Fibroblast of lung (primary cell): Measurements from ENCODE around the gene CAMTA1. TPM values are rescaled to one million over a fixed set of nuclear protein-coding genes. Genes with fewer than 3 reads are reported as not detected.

Experiments used
- DNase-seq, 2 donors: peaks; one replicate each; pipeline versions ENCODE4 v3.0.0 to v3.0.0-alpha.2; 2010; ENCODE audit warnings: low read depth in 2 of 2
- H2AFZ ChIP-seq: 2 replicates; pipeline ENCODE4 v1.5.1; 2012; ENCODE audit warnings: low read length, control low read depth, inconsistent platforms
- H3K27ac ChIP-seq: 2 replicates; pipeline ENCODE4 v1.5.1; 2011; ENCODE audit warnings: low read length, control low read depth; ENCODE audit not compliant: insufficient read depth
- H3K27me3 ChIP-seq: 2 replicates; pipeline ENCODE4 v1.5.1; 2011; ENCODE audit warnings: mild to moderate bottlenecking, low read length; ENCODE audit not compliant: control insufficient read depth, insufficient read depth
- H3K36me3 ChIP-seq: 2 replicates; pipeline ENCODE4 v1.5.1; 2011; ENCODE audit warnings: low read length; ENCODE audit not compliant: control insufficient read depth, insufficient read depth
- H3K4me1 ChIP-seq: 2 replicates; pipeline ENCODE4 v1.5.1; 2011; ENCODE audit warnings: low read length; ENCODE audit not compliant: control insufficient read depth, insufficient read depth; ENCODE audit errors: extremely low read depth
- H3K4me2 ChIP-seq: 2 replicates; pipeline ENCODE4 v1.5.1; 2011; ENCODE audit warnings: low read length, control low read depth; ENCODE audit not compliant: insufficient read depth; ENCODE audit errors: extremely low read depth
- H3K4me3 ChIP-seq, 4 experiments: fragments of 200-600 bp in 1 of 4; sonication (generic) in 1 of 4; replicated peaks in 1 of 4; 2 replicates each; pipeline ENCODE4 v1.5.1; 2011 to 2016; ENCODE audit warnings: low read length in 4 of 4, low read depth in 3 of 4, mild to moderate bottlenecking in 3 of 4, control low read depth in 2 of 4, inconsistent platforms in 1 of 4, mixed read lengths in 1 of 4; ENCODE audit not compliant: insufficient read depth in 1 of 4; ENCODE audit errors: control extremely low read depth in 1 of 4
- H3K79me2 ChIP-seq: 2 replicates; pipeline ENCODE4 v1.5.1; 2012; ENCODE audit warnings: mild to moderate bottlenecking, low read length, inconsistent platforms; ENCODE audit not compliant: control insufficient read depth, insufficient read depth
- H3K9ac ChIP-seq: 2 replicates; pipeline ENCODE4 v1.5.1; 2011; ENCODE audit warnings: mild to moderate bottlenecking, low read length, control low read depth; ENCODE audit not compliant: insufficient read depth
- H3K9me3 ChIP-seq: 2 replicates; pipeline ENCODE4 v1.5.1; 2012; ENCODE audit warnings: low read depth, low read length; ENCODE audit not compliant: control insufficient read depth, insufficient read depth
- H4K20me1 ChIP-seq: 2 replicates; pipeline ENCODE4 v1.5.1; 2011; ENCODE audit warnings: low read length; ENCODE audit not compliant: control insufficient read depth, insufficient read depth; ENCODE audit errors: extremely low read depth
- CTCF ChIP-seq, 2 donors: IDR thresholded peaks in 1 of 2; conservative IDR thresholded peaks in 1 of 2; 1 replicate in 1 of 2; 2 replicates in 1 of 2; pipeline ENCODE4 v1.5.1; 2011 to 2012; ENCODE audit warnings: low read length in 2 of 2, control low read depth in 1 of 2, inconsistent platforms in 1 of 2, low read depth in 1 of 2, mild to moderate bottlenecking in 1 of 2
- EZH2 ChIP-seq: IDR thresholded peaks from 2 replicates; pipeline ENCODE4 v1.5.1; 2012; ENCODE audit warnings: low read length, control low read depth, mild to moderate bottlenecking; ENCODE audit errors: missing control alignments
- polyA plus RNA-seq, 2 donors: library from polyadenylated mRNA; depleted of rRNA in 1 of 2; stranded (reverse) in 1 of 2; unstranded in 1 of 2; fragments of >200 nt; gene quantifications; 2 replicates each; pipeline ENCODE4 v1.2.1, GENCODE V29; 2011 to 2012; ENCODE audit warnings: missing spikeins in 1 of 2
- total RNA-seq: library from RNA; depleted of rRNA; stranded (reverse); fragments of >200 nt; gene quantifications from 2 replicates; pipeline ENCODE4 v1.2.1, GENCODE V29; 2014

CAMTA1 gene
- total and polyA plus RNA-seq, 2 donors (not counting 1 experiment from before 2014, with no cell fraction given): 47.6 to 86.0 TPM

DNA sequence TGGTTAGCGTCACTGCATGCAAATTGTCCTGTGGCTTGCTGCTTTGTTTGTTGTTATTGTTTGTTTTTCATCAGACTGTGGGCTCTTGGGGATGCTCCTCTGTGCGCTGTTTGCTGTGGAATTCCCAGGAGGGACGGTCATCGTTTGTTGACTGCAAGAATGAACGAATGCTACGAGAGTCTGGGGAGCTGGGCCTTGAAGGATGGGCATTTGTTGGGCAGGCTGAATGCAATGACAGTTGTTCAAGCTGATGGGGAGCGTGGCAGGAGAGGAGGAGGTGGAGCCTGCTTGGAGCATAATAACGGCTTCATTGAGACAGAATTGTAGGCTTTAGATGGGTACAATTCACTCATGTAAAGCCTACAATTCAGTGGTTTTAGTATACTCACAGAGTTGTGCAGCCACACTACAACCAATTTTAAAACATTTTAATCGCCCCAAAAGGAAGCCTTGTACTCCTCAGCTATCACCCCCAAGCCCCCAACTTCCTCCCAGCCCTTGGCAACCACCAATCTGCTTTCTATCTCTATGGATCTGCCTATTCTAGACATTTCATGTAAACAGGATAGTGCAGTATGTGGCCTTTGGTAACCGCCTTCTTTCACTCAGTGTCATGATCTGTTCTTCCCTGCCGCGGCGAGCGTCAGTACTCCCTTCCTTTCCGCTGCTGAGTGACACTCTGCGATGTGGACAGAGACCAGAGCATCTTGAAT, 190.2 kb downstream of the CAMTA1 start:
- TF ChIP-seq EZH2 (no peak), CTCF (conservative IDR thresholded peaks at IDR 0.05 in 1 of 2, IDR thresholded peaks at IDR 0.05 in 1 of 2; ENCODE audit: low read depth in 1 of 2, low read length in 2 of 2) (no peak)
- no peaks in the 10 kb centered on the region for H3K27me3 ChIP-seq
- no peaks in the 10 kb centered on the region for H3K9me3 ChIP-seq
- no peaks in the 10 kb centered on the region for H3K36me3 ChIP-seq
- no peak overlapping the region for H3K4me3 ChIP-seq
- H3K4me1 ChIP-seq: no peaks in the 10 kb centered on the region
- H3K27ac ChIP-seq: no peak overlapping the region
- H3K4me2 ChIP-seq: no peak overlapping the region
- DNase-seq: no peak
- H2AFZ ChIP-seq: no peak overlapping the region
- no peak overlapping the region for H3K9ac ChIP-seq
- no peaks in the 10 kb centered on the region for H3K79me2 ChIP-seq
- no peaks in the 10 kb centered on the region for H4K20me1 ChIP-seq

DNA sequence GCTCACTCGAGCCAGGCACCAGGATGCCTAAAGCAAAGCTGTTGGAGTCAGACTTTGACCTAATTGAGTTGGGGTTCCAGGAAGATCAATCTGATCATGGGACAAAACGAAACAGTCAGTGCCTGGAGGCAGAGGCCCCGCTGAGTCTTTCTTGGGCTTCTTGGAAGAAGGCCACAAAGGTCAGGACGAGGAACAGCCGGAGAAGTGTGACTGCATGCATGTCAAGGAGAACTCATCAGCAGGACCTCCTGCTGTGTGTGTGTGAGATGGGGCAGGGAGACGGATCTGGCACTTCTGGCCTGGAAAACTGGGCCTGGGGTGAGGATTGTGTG, 190.8 kb downstream of the CAMTA1 start:
- H3K4me2 ChIP-seq: no peak overlapping the region
- TF ChIP-seq EZH2: no peak
- TF ChIP-seq CTCF (conservative IDR thresholded peaks at IDR 0.05 in 1 of 2, IDR thresholded peaks at IDR 0.05 in 1 of 2; ENCODE audit: low read depth in 1 of 2, low read length in 2 of 2): no peak
- H4K20me1 ChIP-seq: no peaks in the 10 kb centered on the region
- H3K4me1 ChIP-seq: no peaks in the 10 kb centered on the region
- no peaks in the 10 kb centered on the region for H3K27me3 ChIP-seq
- no peak overlapping the region for H3K4me3 ChIP-seq
- no peak overlapping the region for H3K9ac ChIP-seq
- DNase-seq: no peak
- H3K79me2 ChIP-seq: no peaks in the 10 kb centered on the region
- no peak overlapping the region for H3K27ac ChIP-seq
- H3K36me3 ChIP-seq: no peaks in the 10 kb centered on the region
- H2AFZ ChIP-seq: no peak overlapping the region
- H3K9me3 ChIP-seq: no peaks in the 10 kb centered on the region

GRCh38 chr1:6979003-6979613, 193.9 kb downstream of the CAMTA1 start:
- Histone ChIP-seq H3K79me2 (no peaks in the 10 kb centered on the region), H3K36me3 (no peaks in the 10 kb centered on the region), H3K9ac (no peak overlapping the region), H3K27ac (no peak overlapping the region), H3K9me3 (no peaks in the 10 kb centered on the region), H2AFZ (no peak overlapping the region), H3K27me3 (no peaks in the 10 kb centered on the region), H3K4me3 (no peak overlapping the region), H4K20me1 (no peaks in the 10 kb centered on the region), H3K4me2 (no peak overlapping the region), H3K4me1 (no peaks in the 10 kb centered on the region)
- DNase-seq: no peak
- TF ChIP-seq EZH2: no peak
- no peak for TF ChIP-seq CTCF (conservative IDR thresholded peaks at IDR 0.05 in 1 of 2, IDR thresholded peaks at IDR 0.05 in 1 of 2; ENCODE audit: low read depth in 1 of 2, low read length in 2 of 2)
